Testis (tissue), 5 donors: Measurements from ENCODE around the gene CDC7. TPM values are rescaled to one million over a fixed set of nuclear protein-coding genes. Genes with fewer than 3 reads are reported as not detected.
"Not testable (repeated sequence)": the region's sequence is repeated elsewhere in the genome, so short reads cannot be mapped to it uniquely, and the experiment has no call there.

Experiments
- DNase-seq: peaks from one replicate; pipeline ENCODE4 v3.0.0-alpha.2; 2019
- H3K27ac ChIP-seq, 2 donors: fragments of 200-600 bp; sonication (generic); one replicate each; pipeline ENCODE4 v1.5.1; 2019
- H3K27me3 ChIP-seq: fragments of 200-600 bp; sonication (generic); one replicate; pipeline ENCODE4 v1.5.1; 2019
- H3K36me3 ChIP-seq: fragments of 200-600 bp; sonication (generic); one replicate; pipeline ENCODE4 v1.5.1; 2017; ENCODE audit warnings: low read depth; ENCODE audit errors: missing control alignments
- H3K4me1 ChIP-seq: fragments of 200-600 bp; sonication (generic); one replicate; pipeline ENCODE4 v1.5.1; 2019
- H3K4me3 ChIP-seq, 2 donors: fragments of 200-600 bp; sonication (generic); one replicate each; pipeline ENCODE4 v1.5.1; 2017 to 2019
- H3K9me3 ChIP-seq: fragments of 200-600 bp; sonication (generic); one replicate; pipeline ENCODE4 v1.5.1; 2017
- POLR2A ChIP-seq: fragments of 450-650 bp; IDR thresholded peaks from one replicate; pipeline ENCODE4 v1.6.1; 2017; ENCODE audit warnings: antibody characterized with exemption, mild to moderate bottlenecking, moderate library complexity
- WGBS, 2 donors: methylation state at CpG; one replicate each; pipeline ENCODE4 v1.1.5; 2018; 5-methylcytosine and 5-hydroxymethylcytosine counted together
- intact Hi-C: fragments of 100-400 bp; cut with DNase I; formaldehyde crosslinking; loops from one replicate; pipeline ENCODE4 v1.15.1; 2023; ENCODE audit warnings: low total_unique reads
- long read RNA-seq, 2 donors: transcript quantifications; one replicate each; lab custom pipeline, GENCODE V29; 2026
- polyA plus RNA-seq: library from polyadenylated mRNA; stranded (reverse); fragments of 350-450 nt; fragmentation: Illumina TruSeq; extraction: RNeasy Lipid Tissue Mini Kit (QIAGEN cat#74804); gene quantifications from one replicate; pipeline ENCODE4 v1.2.3, GENCODE V29; 2014; ENCODE audit warnings: low read depth, low replicate concordance; ENCODE audit not compliant: insufficient read depth
- total RNA-seq, 2 donors: library from RNA; depleted of rRNA; stranded (reverse); fragments of >200 nt; gene quantifications; one replicate each; pipeline ENCODE4 v1.2.3, GENCODE V29; 2016
- TF ChIP-seq, protein P1 (sequence below), 3 experiments: fragments of 450-650 bp in 2 of 3; fragments of 200-600 bp in 1 of 3; sonication (generic) in 1 of 3; IDR thresholded peaks; one replicate each; pipeline ENCODE4 v1.5.1; 2016 to 2019; ENCODE audit warnings: antibody characterized with exemption in 3 of 3, mild to moderate bottlenecking in 2 of 3, moderate library complexity in 1 of 3

The CDC7 gene
- total RNA-seq (10 to 100 TPM; 15.5 to 22.4 TPM), polyA plus RNA-seq (24.2 TPM)
- long read RNA-seq, donor 1, partial matches to known transcripts = 0 of 2 reads
- long read RNA-seq, donor 1, other reads (novel, unspliced or antisense) = 0 of 2 reads
- long read RNA-seq, donor 2, partial matches to known transcripts = 13 of 16 reads
- long read RNA-seq, donor 2, other reads (novel, unspliced or antisense) = 0 of 16 reads

DNA sequence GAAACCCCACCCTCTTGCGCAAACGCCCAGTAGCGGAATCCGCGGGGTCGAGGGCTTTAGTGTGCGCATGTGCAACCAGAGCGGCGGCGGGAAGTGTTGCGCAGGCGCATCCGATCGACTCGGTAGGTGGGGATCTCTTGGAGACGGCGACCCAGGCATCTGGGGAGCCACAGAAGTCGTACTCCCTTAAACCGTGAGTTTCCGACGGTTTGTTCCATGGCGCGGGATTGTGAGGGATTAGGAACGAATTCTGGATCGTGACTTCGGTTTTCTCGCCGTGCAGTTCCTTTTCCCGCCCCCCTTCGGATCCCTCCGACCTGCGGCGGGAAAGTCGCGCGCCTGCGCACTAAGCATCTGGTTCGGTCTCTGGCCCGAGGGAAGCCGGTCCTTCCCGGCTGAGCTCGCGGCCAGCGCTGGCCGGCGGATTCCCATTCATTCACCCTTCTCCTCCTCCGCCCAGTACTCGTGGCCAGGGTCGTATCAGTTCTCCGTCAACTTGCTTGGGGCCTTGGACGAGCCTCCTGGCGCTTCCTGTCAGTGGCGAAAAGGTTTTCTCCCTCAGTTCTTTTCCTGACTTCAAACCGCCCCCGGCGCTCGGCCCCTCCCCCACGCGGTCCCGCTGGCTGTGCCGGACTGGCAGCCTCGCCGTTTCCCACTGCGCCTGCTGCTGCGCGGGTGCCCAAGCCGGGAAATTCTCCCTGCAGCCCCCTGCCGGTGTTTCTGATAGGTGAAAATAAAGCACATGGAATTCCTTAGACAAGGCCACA, at the start of gene CDC7:
Gene CDC7, plus strand, starts transcription at position 96 of the 767 bp plus-strand sequence. CDS start 866 bp downstream, outside the sequence.
- 0% methylated on average over 39 to 68 of the region's 68 CpGs for WGBS, 2 donors
- peaks cover 11% of the 10 kb centered on the region for H3K4me1 ChIP-seq
- intact Hi-C loops = no loop called here
- H3K36me3 ChIP-seq = no peaks in the 10 kb centered on the region
- H3K27ac ChIP-seq = peak within 1 kb of the TSS; percentile 75 to 82
- no peaks in the 10 kb centered on the region for H3K27me3 ChIP-seq
- H3K4me3 ChIP-seq = peak within 1 kb of the TSS; percentile 48 to 71
- peak; percentile 91 for DNase-seq
- no peaks in the 10 kb centered on the region for H3K9me3 ChIP-seq
- TF ChIP-seq, protein P1, sequence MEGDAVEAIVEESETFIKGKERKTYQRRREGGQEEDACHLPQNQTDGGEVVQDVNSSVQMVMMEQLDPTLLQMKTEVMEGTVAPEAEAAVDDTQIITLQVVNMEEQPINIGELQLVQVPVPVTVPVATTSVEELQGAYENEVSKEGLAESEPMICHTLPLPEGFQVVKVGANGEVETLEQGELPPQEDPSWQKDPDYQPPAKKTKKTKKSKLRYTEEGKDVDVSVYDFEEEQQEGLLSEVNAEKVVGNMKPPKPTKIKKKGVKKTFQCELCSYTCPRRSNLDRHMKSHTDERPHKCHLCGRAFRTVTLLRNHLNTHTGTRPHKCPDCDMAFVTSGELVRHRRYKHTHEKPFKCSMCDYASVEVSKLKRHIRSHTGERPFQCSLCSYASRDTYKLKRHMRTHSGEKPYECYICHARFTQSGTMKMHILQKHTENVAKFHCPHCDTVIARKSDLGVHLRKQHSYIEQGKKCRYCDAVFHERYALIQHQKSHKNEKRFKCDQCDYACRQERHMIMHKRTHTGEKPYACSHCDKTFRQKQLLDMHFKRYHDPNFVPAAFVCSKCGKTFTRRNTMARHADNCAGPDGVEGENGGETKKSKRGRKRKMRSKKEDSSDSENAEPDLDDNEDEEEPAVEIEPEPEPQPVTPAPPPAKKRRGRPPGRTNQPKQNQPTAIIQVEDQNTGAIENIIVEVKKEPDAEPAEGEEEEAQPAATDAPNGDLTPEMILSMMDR (IDR thresholded peaks at IDR 0.05) = peak; percentile 15 to 50 (median 33)
- TF ChIP-seq POLR2A = no peak

DNA sequence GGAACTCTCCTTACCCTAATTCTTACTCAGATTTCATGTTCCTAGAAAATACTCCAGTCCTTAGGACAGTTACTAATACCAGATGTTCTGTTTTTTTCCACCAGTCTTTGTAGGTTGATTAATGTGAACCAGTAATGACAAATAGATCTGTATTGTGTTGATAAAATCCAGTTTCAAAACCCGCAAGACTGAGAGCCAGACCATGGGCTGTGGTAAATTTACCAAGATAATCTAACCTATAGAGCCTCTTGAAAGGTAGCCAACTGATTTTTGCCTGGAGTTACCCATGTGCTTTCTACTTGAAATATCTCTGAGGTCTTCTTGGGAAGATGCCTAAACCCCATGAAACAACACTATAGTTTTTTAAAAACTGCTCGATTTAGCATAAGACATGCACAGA, 46.5 kb upstream of the CDC7 start:
- Histone ChIP-seq H3K9me3 (no peaks in the 10 kb centered on the region), H3K27ac (no peak overlapping the region), H3K4me1 (no peaks in the 10 kb centered on the region), H3K36me3 (no peaks in the 10 kb centered on the region), H3K27me3 (no peaks in the 10 kb centered on the region), H3K4me3 (no peak overlapping the region)
- DNase-seq = no peak
- intact Hi-C loops = no loop called here
- 71 to 84% methylated on average over 2 of the region's 2 CpGs for WGBS, 2 donors
- TF ChIP-seq POLR2A = no peak
- TF ChIP-seq, protein P1 (IDR thresholded peaks at IDR 0.05) = no peak

DNA sequence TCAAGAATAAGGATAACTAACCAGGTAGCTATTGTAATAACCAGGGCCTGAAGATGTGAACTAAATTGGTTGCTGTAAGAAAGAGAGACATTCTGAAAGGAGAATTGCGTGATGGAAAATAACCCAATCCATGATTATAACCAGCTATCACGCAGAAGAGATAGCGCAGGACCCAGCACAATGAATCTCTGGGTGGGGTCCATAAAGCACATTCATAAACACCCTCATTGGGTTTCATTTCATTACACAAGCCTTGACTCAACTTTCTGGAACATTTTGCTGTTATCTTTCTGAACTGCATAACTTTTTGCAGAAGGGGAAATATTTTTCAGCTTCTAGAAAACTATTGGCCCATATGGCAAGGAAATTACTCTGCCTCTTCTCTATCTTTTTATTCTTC, 45.3 kb upstream of the CDC7 start:
- Histone ChIP-seq H3K4me3 (no peak overlapping the region), H3K27ac (no peak overlapping the region), H3K36me3 (no peaks in the 10 kb centered on the region), H3K9me3 (no peaks in the 10 kb centered on the region), H3K4me1 (no peaks in the 10 kb centered on the region), H3K27me3 (no peaks in the 10 kb centered on the region)
- intact Hi-C loops = no loop called here
- DNase-seq = no peak
- TF ChIP-seq, protein P1 (IDR thresholded peaks at IDR 0.05) = no peak
- 64 to 85% methylated on average over 3 of the region's 3 CpGs for WGBS, 2 donors

DNA sequence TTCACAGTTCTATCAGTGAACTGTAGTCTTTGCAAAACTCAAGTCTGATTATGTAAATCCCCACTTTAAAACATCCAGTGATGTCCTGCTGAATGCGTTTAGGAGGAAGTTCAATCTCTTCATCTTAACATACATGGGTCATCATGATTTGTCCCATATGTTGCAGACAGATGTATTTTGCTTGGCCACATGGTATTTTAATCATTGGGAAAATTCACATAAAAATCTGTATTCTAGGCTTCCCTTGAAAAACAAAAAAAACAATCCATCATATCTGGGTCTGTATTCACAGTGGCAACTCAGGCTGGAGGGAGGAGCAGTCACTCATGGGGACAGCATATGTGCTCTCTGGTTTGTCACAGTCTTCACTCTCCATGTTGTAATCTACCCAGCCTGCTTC, 44.8 kb upstream of the CDC7 start:
- Histone ChIP-seq H3K27me3 (no peaks in the 10 kb centered on the region), H3K36me3 (no peaks in the 10 kb centered on the region), H3K9me3 (no peaks in the 10 kb centered on the region), H3K4me3 (no peak overlapping the region), H3K4me1 (no peaks in the 10 kb centered on the region), H3K27ac (no peak overlapping the region)
- no peak for TF ChIP-seq POLR2A
- TF ChIP-seq, protein P1 (IDR thresholded peaks at IDR 0.05) = no peak
- WGBS, 2 donors = 85 to 89% methylated on average over 1 of the region's 1 CpG
- DNase-seq = no peak
- intact Hi-C loops = no loop called here

DNA sequence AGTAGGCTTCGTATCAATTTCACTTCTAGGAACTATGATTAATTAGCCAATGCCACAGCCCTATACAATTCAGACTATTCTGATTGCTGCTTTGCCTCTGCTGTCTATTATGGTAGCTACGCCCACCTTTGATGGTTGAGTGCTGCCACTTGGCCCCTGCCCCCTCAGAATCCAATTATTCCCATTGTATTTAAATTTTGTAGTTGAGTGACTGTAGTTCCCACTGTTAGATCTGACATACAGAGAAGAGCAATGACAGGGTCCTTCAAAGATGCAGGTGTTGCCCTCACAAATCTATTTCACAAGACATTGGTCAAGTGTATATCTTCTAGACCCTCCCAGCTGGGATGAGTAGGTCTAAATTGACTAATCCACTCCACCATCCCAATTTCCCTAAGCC, 35.3 kb upstream of the CDC7 start:
- intact Hi-C loops, H3K27me3 ChIP-seq, H3K9me3 ChIP-seq, DNase-seq, H3K27ac ChIP-seq, H3K4me1 ChIP-seq, H3K36me3 ChIP-seq, H3K4me3 ChIP-seq: not testable (repeated sequence)
- WGBS, 2 donors = 90 to 97% methylated on average over 2 of the region's 2 CpGs
